H9 (cell line): ENCODE data around the gene KRTAP5-6. TPM values are rescaled to one million over a fixed set of nuclear protein-coding genes. Genes with fewer than 3 reads are reported as not detected.

ENCODE experiments used
- DNase-seq: peaks from one replicate; pipeline ENCODE4 v3.0.0-alpha.2; 2017
- H2AFZ ChIP-seq: one replicate; pipeline ENCODE4 v1.6.1; 2013; ENCODE audit warnings: mild to moderate bottlenecking, low read length, control low read depth, moderate library complexity
- H2AK5ac ChIP-seq: 2 replicates; pipeline ENCODE4 v1.6.1; 2013; ENCODE audit warnings: low read length, control low read depth, mixed read lengths; ENCODE audit not compliant: insufficient read length
- H2BK120ac ChIP-seq: one replicate; pipeline ENCODE4 v1.6.1; 2013; ENCODE audit warnings: low read depth, mild to moderate bottlenecking, low read length, control low read depth, inconsistent platforms; ENCODE audit not compliant: poor library complexity, severe bottlenecking
- H2BK12ac ChIP-seq: 2 replicates; pipeline ENCODE4 v1.6.1; 2013; ENCODE audit warnings: low read length, control low read depth, mixed read lengths, low read depth; ENCODE audit not compliant: insufficient read length
- H2BK15ac ChIP-seq: 2 replicates; pipeline ENCODE4 v1.6.1; 2013; ENCODE audit warnings: low read depth, low read length, control low read depth
- H2BK20ac ChIP-seq: one replicate; pipeline ENCODE4 v1.6.1; 2013; ENCODE audit warnings: low read depth, mild to moderate bottlenecking, low read length, control low read depth, inconsistent platforms; ENCODE audit not compliant: poor library complexity, severe bottlenecking
- H2BK5ac ChIP-seq: 2 replicates; pipeline ENCODE4 v1.6.1; 2013; ENCODE audit warnings: low read length, control low read depth, mixed read lengths; ENCODE audit not compliant: insufficient read length
- H3K14ac ChIP-seq: 2 replicates; pipeline ENCODE4 v1.6.1; 2013; ENCODE audit warnings: low read length, control low read depth; ENCODE audit not compliant: insufficient read depth
- H3K18ac ChIP-seq: 2 replicates; pipeline ENCODE4 v1.6.1; 2013; ENCODE audit warnings: low read depth, mild to moderate bottlenecking, mixed read lengths, low read length, control low read depth; ENCODE audit not compliant: insufficient read length
- H3K23ac ChIP-seq: 2 replicates; pipeline ENCODE4 v1.6.1; 2013; ENCODE audit warnings: low read length, control low read depth, mixed read lengths, low read depth; ENCODE audit not compliant: insufficient read length
- H3K23me2 ChIP-seq: 2 replicates; pipeline ENCODE4 v1.6.1; 2013; ENCODE audit warnings: low read depth, mild to moderate bottlenecking, mixed read lengths, low read length, control low read depth; ENCODE audit not compliant: insufficient read length, poor library complexity, severe bottlenecking
- H3K27ac ChIP-seq: 2 replicates; pipeline ENCODE4 v1.5.1; 2013; ENCODE audit warnings: low read length, control low read depth, mixed read lengths, low read depth; ENCODE audit not compliant: insufficient read length
- H3K27me3 ChIP-seq: 2 replicates; pipeline ENCODE4 v1.6.1; 2013; ENCODE audit warnings: low read length, control low read depth, inconsistent platforms; ENCODE audit not compliant: insufficient read depth
- H3K4ac ChIP-seq: 2 replicates; pipeline ENCODE4 v1.6.1; 2013; ENCODE audit warnings: low read depth, mild to moderate bottlenecking, control low read depth, inconsistent platforms, low read length, moderate library complexity
- H3K4me1 ChIP-seq: 2 replicates; pipeline ENCODE4 v1.6.1; 2013; ENCODE audit warnings: low read length, control low read depth, inconsistent platforms; ENCODE audit not compliant: insufficient read depth
- H3K4me2 ChIP-seq: 2 replicates; pipeline ENCODE4 v1.6.1; 2013; ENCODE audit warnings: low read length, control low read depth, mixed read lengths; ENCODE audit not compliant: insufficient read length, insufficient read depth
- H3K56ac ChIP-seq: 2 replicates; pipeline ENCODE4 v1.6.1; 2013; ENCODE audit warnings: low read depth, mild to moderate bottlenecking, mixed read lengths, low read length, control low read depth; ENCODE audit not compliant: insufficient read length
- H3K79me1 ChIP-seq: 2 replicates; pipeline ENCODE4 v1.6.1; 2013; ENCODE audit warnings: low read depth, mild to moderate bottlenecking, moderate library complexity, low read length, control low read depth, inconsistent platforms; ENCODE audit not compliant: insufficient read depth, poor library complexity, severe bottlenecking
- H3K79me2 ChIP-seq: 2 replicates; pipeline ENCODE4 v1.6.1; 2013; ENCODE audit warnings: low read length, control low read depth, inconsistent platforms; ENCODE audit not compliant: insufficient read depth
- H3K9ac ChIP-seq: 2 replicates; pipeline ENCODE4 v1.6.1; 2013; ENCODE audit warnings: low read length, control low read depth, mixed read lengths; ENCODE audit not compliant: insufficient read length; ENCODE audit errors: extremely low read depth
- H3K9me3 ChIP-seq: one replicate; pipeline ENCODE4 v1.6.1; 2013; ENCODE audit warnings: low read depth, low read length, inconsistent platforms; ENCODE audit not compliant: control insufficient read depth
- H3T11ph ChIP-seq: one replicate; pipeline ENCODE4 v1.6.1; 2013; ENCODE audit warnings: mild to moderate bottlenecking, low read length, control low read depth, inconsistent platforms
- H4K20me1 ChIP-seq: one replicate; pipeline ENCODE4 v1.6.1; 2013; ENCODE audit not compliant: control insufficient read depth, insufficient read length, insufficient read depth
- H4K5ac ChIP-seq: 2 replicates; pipeline ENCODE4 v1.6.1; 2013; ENCODE audit warnings: low read depth, mild to moderate bottlenecking, mixed read lengths, low read length, control low read depth; ENCODE audit not compliant: insufficient read length
- H4K8ac ChIP-seq: replicated peaks from 2 replicates; pipeline ENCODE4 v1.6.1; 2013; ENCODE audit warnings: low read length, control low read depth, mixed read lengths, low read depth; ENCODE audit not compliant: insufficient read length
- H4K91ac ChIP-seq: 2 replicates; pipeline ENCODE4 v1.6.1; 2013; ENCODE audit warnings: low read depth, mild to moderate bottlenecking, moderate library complexity, mixed read lengths, low read length, control low read depth; ENCODE audit not compliant: insufficient read length
- H3K27ac Mint-ChIP-seq, 3 experiments: 2 replicates in 2 of 3; 3 replicates in 1 of 3; pipeline ENCODE4 v1.8.0; 2020 to 2021; ENCODE audit warnings: mixed read lengths in 3 of 3, mild to moderate bottlenecking in 1 of 3, moderate library complexity in 1 of 3
- H3K27me3 Mint-ChIP-seq: 2 replicates; pipeline ENCODE4 v1.8.0; 2021; ENCODE audit warnings: low read depth, mild to moderate bottlenecking, moderate library complexity, mixed read lengths
- H3K36me3 Mint-ChIP-seq, 3 experiments: 2 replicates in 2 of 3; 3 replicates in 1 of 3; pipeline ENCODE4 v1.8.0; 2020 to 2021; ENCODE audit warnings: low read depth in 3 of 3, mixed read lengths in 3 of 3; ENCODE audit not compliant: insufficient read depth in 1 of 3
- H3K4me1 Mint-ChIP-seq, 2 experiments: 2 replicates each; pipeline ENCODE4 v1.8.0; 2020; ENCODE audit warnings: mixed read lengths in 2 of 2
- H3K4me3 Mint-ChIP-seq, 2 experiments: 2 replicates in 1 of 2; 3 replicates in 1 of 2; pipeline ENCODE4 v1.8.0; 2020 to 2021; ENCODE audit warnings: mild to moderate bottlenecking in 2 of 2, mixed read lengths in 2 of 2, moderate library complexity in 1 of 2
- H3K9me3 Mint-ChIP-seq, 2 experiments: 2 replicates in 1 of 2; 3 replicates in 1 of 2; pipeline ENCODE4 v1.8.0; 2020; ENCODE audit warnings: mild to moderate bottlenecking in 2 of 2, mixed read lengths in 2 of 2, moderate library complexity in 1 of 2
- WGBS: extraction: QIAGEN DNeasy Blood & Tissue Kit; methylation state at CpG from one replicate; pipeline ENCODE4 v1.1.7; 2013; ENCODE audit warnings: missing lambda C conversion rate, low lambda C conversion rate, mixed read lengths; ENCODE audit not compliant: insufficient read length; ENCODE audit errors: extremely low coverage; 5-methylcytosine and 5-hydroxymethylcytosine counted together
- total RNA-seq: library from RNA; stranded (reverse); gene quantifications from 2 replicates; pipeline ENCODE4 v1.2.1, GENCODE V29; 2021
- TF ChIP-seq, protein P1 (sequence below): fragments of 200-600 bp; sonication (generic); conservative IDR thresholded peaks from 3 replicates; pipeline ENCODE4 v1.8.0; 2021; ENCODE audit warnings: antibody characterized with exemption, mild to moderate bottlenecking

KRTAP5-6 gene
- total RNA-seq, 1 experiment from 2014 or later = not detected

DNA sequence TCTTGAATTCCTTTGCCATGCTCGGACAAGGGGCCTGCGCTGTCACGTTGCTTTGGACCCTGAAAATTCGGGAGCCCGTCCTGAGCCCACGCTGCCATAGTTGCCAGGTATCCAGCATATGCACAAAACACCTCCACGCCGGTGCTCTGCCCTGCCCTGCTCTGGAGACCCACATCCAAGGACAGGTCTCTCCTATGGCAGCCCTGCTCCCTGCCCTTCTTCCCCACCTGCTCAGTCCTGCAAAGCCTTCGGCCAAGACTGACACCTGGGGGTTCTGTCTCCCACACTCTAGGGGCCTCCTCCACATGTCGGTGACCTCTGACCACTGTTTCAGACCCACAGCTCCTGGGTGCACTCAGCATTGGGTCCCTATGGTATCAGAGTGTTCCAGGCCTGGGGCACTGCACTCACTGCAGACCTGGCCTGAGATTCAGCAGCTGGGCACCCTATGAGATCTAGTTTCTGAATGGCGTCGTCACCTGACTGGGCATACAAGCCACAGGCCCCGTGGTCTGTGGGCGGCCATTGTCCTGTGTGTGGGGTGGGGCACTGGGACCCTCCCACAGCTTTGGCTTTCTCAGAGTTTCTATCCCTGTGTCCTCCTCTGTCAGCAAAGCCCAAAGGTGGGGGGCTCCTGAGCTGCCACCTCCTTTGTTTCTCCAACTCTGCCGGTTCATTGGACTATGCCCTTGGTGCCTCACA lies 2.0 kb upstream of the KRTAP5-6 start:
- Mint-ChIP-seq H3K4me3 (no peak overlapping the region), H3K27ac (no peak overlapping the region), H3K9me3 (peaks cover 0 to 7% of the 10 kb centered on the region in 2 experiments; a peak in 2 of 5 replicates), H3K27me3 (peaks cover 62% of the 10 kb centered on the region), H3K4me1 (peaks cover 10 to 16% of the 10 kb centered on the region in 2 experiments), H3K36me3 (no peaks in the 10 kb centered on the region)
- H2BK12ac ChIP-seq = no peak overlapping the region
- no peak overlapping the region for H4K91ac ChIP-seq
- no peak overlapping the region for H2AFZ ChIP-seq
- no peaks in the 10 kb centered on the region for H4K20me1 ChIP-seq
- no peak for DNase-seq
- no peak overlapping the region for H2BK120ac ChIP-seq
- H2BK5ac ChIP-seq = no peak overlapping the region
- H3K4ac ChIP-seq = no peak overlapping the region
- no CpG with 5 or more reads among the region's 15 CpGs for WGBS
- H3K4me2 ChIP-seq = no peak overlapping the region
- no peak overlapping the region for H4K8ac ChIP-seq
- no peak overlapping the region for H3K18ac ChIP-seq
- H3K27ac ChIP-seq = no peak overlapping the region
- H3K79me2 ChIP-seq = no peaks in the 10 kb centered on the region
- no peaks in the 10 kb centered on the region for H3K23me2 ChIP-seq
- no peak overlapping the region for H3K56ac ChIP-seq
- H3K27me3 ChIP-seq = no peaks in the 10 kb centered on the region; the same call in 1 of the 2 replicates
- H3K14ac ChIP-seq = no peak overlapping the region
- H3K9me3 ChIP-seq = no peaks in the 10 kb centered on the region
- no peak overlapping the region for H2AK5ac ChIP-seq
- no peak overlapping the region for H3T11ph ChIP-seq
- no peaks in the 10 kb centered on the region for H3K4me1 ChIP-seq
- H3K79me1 ChIP-seq = no peaks in the 10 kb centered on the region
- no peak overlapping the region for H4K5ac ChIP-seq
- no peak overlapping the region for H3K9ac ChIP-seq
- no peak overlapping the region for H2BK15ac ChIP-seq
- H3K23ac ChIP-seq = no peak overlapping the region
- TF ChIP-seq, protein P1, sequence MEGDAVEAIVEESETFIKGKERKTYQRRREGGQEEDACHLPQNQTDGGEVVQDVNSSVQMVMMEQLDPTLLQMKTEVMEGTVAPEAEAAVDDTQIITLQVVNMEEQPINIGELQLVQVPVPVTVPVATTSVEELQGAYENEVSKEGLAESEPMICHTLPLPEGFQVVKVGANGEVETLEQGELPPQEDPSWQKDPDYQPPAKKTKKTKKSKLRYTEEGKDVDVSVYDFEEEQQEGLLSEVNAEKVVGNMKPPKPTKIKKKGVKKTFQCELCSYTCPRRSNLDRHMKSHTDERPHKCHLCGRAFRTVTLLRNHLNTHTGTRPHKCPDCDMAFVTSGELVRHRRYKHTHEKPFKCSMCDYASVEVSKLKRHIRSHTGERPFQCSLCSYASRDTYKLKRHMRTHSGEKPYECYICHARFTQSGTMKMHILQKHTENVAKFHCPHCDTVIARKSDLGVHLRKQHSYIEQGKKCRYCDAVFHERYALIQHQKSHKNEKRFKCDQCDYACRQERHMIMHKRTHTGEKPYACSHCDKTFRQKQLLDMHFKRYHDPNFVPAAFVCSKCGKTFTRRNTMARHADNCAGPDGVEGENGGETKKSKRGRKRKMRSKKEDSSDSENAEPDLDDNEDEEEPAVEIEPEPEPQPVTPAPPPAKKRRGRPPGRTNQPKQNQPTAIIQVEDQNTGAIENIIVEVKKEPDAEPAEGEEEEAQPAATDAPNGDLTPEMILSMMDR = no peak
- no peak overlapping the region for H2BK20ac ChIP-seq
